AG09319 (cell line): ENCODE measurements around the gene THEM4.

Experiments used
- DNase-seq: peaks from one replicate; pipeline ENCODE4 v3.0.0-alpha.2; 2010; ENCODE audit warnings: low read depth; ENCODE audit errors: extremely low read depth
- CTCF ChIP-seq: IDR thresholded peaks from 2 replicates; pipeline ENCODE4 v1.5.1; 2011; ENCODE audit warnings: low read depth, mild to moderate bottlenecking, inconsistent platforms, low read length, moderate library complexity

THEM4 gene

GRCh38 chr1:151846686-151847237 lies 62.5 kb downstream of the THEM4 start:
- TF ChIP-seq CTCF = no peak
- DNase-seq = no peak

- TF ChIP-seq CTCF = no peak
- no peak for DNase-seq
These were observed 63.2 kb downstream of the THEM4 start for GRCh38 chr1:151846062-151846568.

GRCh38 chr1:151843398-151843797 lies 65.9 kb downstream of the THEM4 start:
- no peak for TF ChIP-seq CTCF
- DNase-seq = no peak

GRCh38 chr1:151841141-151841540 lies 68.2 kb downstream of the THEM4 start:
- TF ChIP-seq CTCF = no peak
- no peak for DNase-seq

GRCh38 chr1:151840421-151840820 lies 68.9 kb downstream of the THEM4 start:
- no peak for DNase-seq
- no peak for TF ChIP-seq CTCF

- no peak for DNase-seq
- no peak for TF ChIP-seq CTCF
These were observed 69.6 kb downstream of the THEM4 start, which contains the start of gene C2CD4D for GRCh38 chr1:151839457-151840403. TSS of gene C2CD4D (minus strand) at chr1:151839820. CDS start at chr1:151838989, 831 bp downstream.

- no peak for TF ChIP-seq CTCF
- DNase-seq = no peak
These were observed 70.3 kb downstream of the THEM4 start for GRCh38 chr1:151839082-151839412.
